ENCODE data around the gene SLC43A1.

SLC43A1 gene

DNA sequence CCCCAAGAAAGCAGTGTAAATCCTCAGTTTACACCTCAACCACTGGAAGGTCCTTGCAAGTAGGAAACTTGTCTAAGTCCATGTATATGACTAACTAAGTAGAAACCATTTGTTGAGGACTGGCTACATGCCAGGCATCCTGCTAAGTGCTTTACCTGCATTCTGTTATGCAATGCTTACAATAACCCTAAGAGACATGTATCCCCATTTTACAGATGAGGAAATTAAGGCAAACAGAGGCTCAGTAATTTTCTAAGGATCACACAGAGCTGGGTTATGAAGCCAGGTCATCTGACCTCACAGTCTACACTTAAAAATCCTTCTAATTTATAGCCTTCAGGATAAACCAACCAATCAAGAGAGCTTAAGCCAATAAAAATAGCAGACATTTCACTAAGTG, 13.5 kb upstream of the SLC43A1 start:
- no peak for DNase-seq (ENCODE audit: low read depth, low spot score)

DNA sequence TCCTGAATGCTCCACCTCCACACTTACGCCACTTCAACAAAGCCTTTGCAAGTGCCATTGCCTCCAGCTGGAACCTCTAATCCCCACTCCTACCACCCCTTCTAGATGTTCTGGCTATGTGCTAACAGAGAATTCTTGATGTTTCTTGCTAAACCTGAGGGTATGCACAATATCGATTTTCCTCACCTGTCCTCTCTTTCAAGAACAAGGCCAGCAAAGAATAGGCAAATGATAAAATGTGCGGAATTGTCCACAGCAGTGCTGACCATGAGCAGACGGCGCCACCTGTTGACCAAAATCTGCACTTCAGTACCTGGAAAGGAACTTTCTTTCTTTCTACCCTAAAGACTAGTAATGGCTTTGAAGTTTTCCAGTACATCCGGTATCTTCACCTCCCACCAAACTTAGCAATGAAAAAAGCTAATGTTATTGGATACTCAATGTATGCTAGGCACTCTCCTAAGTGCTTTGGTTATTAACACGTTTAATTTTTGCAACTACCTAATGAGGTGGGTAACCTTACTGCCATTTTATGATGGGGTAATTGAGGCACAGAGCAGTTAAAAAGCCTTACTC, 11.6 kb upstream of the SLC43A1 start:
- no peak for DNase-seq (ENCODE audit: low read depth, low spot score)

DNA sequence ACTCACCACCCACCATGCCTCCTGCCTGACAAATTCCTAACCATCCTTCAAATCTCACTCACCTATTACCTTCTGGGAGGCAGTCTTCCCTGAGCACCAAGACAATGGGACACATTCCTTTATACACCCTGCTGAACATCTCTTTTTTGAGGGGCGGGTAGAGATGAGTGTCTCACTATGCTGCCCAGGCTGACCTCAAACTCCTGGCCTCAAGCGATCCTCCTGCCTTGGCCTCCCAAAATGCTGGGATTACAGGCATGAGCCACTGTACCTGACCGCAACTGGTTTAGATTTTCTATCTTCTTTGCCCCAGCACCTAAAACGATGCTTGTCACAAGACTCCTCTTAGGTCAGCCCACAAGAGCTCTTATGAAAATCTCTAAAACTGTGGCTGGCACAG, 7.9 kb upstream of the SLC43A1 start:
- DNase-seq (ENCODE audit: low read depth, low spot score): no peak

DNA sequence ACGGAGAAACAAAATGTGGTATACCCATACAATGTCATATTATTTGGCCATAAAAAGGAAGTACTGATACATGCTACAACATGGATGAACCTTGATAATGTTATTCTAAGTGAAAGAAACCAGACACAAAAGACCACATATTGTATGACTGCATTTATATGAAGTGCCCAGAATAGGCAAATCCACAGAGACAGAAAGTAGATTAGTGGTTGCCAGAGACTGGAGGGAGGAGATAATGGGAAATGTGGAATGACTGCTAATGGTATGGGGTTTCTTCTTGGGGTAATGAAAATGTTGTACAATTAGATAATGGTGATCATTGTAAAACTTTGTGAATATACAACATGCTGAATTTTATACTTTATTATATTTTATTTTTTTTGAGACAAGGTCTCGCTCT, 5.6 kb upstream of the SLC43A1 start:
- no peak for DNase-seq (ENCODE audit: low read depth, low spot score)

DNA sequence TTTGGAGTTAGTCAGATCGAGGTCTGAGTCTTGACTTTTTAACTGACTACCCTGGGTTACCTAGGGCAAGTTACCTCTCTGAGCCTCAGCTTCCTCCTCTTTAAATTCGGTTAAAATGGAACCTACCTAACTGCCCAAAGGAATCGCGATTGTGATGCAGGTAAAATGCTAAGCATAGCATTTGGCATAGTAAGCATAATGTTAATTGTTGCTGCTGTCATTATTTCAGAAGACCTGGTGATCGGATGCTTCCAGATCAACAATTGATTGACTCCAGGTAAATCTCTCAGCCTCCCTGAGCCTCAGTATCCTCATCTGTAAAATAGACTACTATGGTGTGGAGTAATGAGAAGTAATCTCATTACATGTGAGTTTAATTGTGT, 550 bp upstream of the SLC43A1 start:
- DNase-seq (ENCODE audit: low read depth, low spot score): no peak

DNA sequence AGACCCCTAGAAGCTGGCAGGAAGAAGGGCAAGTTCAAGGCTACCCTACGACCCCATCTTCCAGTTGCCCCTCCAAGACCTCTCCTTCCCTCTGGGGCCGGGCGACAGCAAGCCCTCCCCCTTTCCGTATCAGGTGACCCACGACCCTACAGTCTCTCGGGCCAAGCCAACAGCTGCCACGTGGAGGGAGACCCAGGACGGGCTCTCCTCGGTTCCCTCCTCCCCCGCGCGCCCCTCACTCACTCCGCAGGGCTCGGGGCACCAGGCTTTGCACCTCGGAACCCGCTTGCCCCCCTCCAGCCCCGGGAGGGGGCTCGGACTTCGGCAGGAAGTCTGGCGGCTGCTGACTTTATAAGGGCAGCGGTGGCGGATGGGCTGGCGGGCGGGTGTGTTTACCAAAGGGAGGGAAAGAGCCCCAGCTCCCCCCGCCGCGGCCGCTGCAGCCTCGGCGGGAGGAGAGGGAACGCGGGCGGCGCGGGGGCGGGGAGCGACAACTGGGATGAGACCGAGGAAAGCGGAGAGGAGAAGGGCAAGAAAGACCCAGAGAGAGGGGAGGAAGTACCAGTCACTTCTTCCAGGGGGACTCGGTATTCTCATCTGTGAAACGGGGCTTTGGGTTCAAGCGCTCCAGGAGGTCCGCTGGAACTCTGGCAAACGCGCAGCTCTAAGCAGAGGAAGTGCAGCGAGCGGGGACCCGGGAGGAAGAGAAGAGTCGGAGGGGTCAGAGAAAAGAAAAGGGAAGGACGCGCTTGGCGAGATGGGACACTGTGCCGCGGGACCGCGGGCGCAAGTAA, 767 bp downstream of the SLC43A1 start:
- DNase-seq (ENCODE audit: low read depth, low spot score): no peak

DNA sequence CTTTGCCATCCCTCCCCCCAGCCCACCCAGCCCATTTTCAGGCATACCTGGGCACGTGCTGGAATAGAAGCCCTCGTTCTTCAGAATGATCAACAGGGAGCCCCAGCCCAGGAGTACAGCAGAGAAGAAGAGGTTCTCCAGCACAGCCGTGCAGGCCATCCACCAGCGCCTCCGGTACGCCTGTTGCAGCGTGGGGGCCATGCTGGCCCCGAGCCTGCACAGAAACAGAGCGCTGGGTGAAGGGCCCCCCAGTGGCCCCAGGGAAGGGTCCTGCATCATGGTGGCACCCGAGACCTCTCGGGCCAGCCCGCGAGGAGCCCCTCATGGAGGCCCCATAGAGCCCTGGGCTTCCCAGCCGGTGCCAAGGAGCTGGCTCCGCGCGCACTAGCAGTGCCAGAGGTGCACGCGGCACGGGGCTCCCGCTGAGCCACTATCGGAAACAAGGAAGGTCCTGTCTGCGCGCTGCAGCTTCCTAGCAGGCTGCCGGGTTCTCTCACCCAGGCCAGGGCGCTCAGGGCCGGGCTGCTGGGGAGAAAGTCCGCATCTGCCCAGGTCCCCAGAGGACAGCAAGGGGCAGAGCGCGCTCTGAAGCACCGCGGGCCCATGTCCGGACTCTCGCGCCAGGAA, 1.5 kb downstream of the SLC43A1 start:
- no peak for DNase-seq (ENCODE audit: low read depth, low spot score)

DNA sequence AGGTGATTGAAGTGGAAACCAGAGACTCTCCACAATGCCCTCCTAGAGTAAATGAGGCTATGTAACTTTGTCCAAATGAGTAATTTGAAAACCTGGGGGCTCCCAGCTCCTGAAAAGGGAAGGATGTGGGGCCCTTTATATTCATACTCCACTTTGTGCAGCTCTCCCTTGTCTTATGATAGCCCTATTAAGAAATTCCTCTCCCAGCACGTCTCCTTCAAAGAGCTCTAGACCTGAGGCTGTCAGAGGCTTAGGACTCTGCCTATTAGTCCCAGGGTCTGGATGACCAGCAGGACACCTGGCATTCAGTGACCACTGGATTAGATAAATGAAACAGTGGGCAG, 2.1 kb downstream of the SLC43A1 start:
- no peak for DNase-seq (ENCODE audit: low read depth, low spot score)

DNA sequence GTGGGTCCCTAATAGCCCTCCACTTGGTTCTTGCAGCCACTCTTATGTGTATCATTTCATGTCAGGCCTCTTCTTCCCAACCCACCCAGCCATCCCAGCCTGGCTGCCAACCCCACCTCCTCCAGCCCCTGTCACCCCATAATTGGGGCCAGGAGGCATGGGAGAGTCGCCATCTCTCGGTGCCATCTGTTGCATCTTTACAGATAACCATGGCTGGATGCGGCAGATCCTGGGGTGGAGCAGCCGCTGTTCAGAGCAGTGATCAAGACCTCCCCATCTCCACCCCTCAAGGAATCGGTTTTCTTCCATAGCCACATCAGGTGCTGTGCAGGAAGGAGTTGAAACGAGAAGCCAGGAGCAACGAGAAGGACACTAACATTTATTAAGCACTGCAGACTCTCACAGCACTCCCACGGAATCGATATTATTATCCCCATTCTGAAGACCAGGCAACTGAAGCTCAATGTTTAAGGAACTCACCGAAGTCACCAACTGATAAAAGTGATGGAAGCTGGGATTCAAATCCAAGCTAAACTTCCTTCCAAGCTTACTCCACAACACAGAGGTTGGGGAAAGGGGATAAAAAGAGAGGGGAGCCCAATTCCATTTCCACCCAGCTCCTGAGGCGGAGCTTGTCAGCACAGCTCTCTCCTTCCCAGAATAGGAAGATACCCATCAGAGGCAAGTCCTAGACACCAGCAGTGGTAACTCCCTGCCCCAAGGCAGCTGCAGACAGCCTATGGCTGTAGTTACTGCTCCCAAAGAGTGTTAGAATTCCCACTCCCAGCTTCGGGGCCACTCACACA, 2.7 kb downstream of the SLC43A1 start:
- no peak for DNase-seq (ENCODE audit: low read depth, low spot score)

GRCh38 chr11:57511741-57512430, 3.6 kb downstream of the SLC43A1 start:
- DNase-seq (ENCODE audit: low read depth, low spot score): no peak

DNA sequence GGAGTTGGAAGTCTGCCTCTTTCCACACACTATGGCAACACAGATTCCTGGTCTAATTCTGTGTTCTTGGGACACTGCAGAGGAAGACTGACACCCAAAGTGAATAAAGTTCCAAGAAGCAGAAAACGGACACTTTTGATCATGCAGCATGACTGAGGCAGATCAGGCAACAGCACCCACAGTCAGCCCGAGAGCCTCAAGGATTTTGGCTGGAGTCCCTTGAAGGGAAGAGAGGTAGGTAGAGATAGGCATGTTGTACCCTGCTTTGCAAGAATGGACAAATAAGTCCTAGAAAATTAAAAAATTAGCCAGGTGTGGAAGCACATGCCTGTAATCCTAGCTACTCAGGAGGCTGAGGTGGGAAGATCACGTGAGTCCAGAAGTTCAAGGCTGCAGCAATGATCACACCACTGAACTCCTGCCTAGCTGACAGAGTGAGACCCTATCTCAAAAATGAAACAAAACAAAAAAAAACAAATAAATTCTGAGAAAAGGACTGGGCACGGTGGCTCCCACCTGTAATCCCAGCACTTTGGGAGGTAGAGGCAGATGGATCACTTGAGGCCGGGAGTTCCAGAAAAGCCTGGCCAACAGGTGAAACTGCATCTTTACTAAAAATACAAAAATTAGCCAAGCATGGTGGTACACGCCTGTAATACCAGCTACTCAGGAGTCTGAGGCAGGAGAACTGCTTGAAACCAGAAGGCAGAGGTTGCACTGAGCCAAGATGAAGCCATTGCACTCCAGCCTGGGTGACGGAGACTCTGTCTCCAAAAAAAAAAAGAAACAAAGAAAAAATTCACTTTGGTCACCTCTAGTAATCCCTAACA, 6.9 kb downstream of the SLC43A1 start:
- no peak for DNase-seq (ENCODE audit: low read depth, low spot score)

DNA sequence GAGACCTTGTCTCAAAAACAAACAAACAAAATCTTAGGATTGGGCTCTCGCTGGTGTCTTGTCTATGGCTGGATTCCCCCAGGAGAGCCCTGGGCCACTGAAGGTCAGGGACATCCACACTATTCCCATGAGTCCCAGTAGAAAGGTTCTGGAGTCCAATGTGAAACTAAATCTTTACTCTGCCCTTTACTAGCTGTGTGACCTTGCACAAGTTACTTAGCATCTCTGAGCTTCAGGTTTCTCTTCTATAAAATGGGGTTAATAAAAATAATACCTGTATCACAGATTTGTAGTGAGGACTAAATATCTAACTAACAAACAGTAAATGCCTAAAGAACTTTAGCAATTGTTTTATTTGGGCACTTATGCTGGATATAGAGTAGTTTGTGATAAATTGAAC, 9.0 kb downstream of the SLC43A1 start:
- no peak for DNase-seq (ENCODE audit: low read depth, low spot score)

- no peak for DNase-seq (ENCODE audit: low read depth, low spot score)
These were observed 11.0 kb downstream of the SLC43A1 start for GRCh38 chr11:57504511-57504910.

DNA sequence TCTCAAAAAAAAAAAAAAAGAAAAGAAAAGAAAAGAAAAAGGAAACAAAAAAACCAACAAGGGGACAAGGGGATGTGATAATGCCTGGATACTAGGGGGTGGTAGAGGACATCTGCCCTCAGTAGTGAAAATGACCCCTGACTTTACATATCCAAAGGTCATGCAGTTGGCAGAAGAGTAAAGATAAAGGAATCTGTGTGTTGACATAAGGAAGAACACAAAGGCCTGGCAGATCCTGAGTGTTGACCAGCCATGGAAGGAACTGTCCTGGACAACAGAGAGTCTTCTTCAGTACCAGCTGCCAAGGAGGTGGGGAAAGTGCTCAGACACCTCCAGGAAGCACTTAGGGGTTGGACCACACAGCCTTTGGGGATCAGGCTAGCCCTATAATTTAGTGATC, 12.6 kb downstream of the SLC43A1 start:
- DNase-seq (ENCODE audit: low read depth, low spot score): no peak

GRCh38 chr11:57502376-57502775, 13.1 kb downstream of the SLC43A1 start:
- DNase-seq (ENCODE audit: low read depth, low spot score): no peak

- DNase-seq (ENCODE audit: low read depth, low spot score): no peak
These were observed 13.5 kb downstream of the SLC43A1 start for GRCh38 chr11:57501953-57502352.

DNA sequence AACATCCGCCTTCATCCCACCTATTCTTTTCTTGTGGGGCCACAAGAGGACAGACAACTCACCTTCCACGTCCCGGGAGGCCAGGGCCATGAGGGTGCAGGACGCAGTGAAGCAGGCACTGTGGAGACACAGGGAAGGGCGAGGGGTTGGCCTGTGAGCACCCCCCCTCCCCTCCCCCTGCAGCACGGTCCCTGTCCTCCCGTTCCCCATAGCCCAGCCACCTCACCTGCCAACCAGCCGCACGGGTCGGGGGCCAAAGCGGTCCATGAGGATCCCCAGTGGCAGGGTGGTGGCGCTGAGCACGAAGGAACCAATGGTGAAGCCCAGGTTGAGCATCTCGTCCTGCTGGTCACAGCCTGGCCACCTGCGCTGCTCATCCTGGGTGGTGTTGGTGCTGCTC, 14.6 kb downstream of the SLC43A1 start:
- no peak for DNase-seq (ENCODE audit: low read depth, low spot score)

GRCh38 chr11:57500515-57500914, 15.0 kb downstream of the SLC43A1 start:
- no peak for DNase-seq (ENCODE audit: low read depth, low spot score)

- DNase-seq (ENCODE audit: low read depth, low spot score): no peak
These were observed 15.5 kb downstream of the SLC43A1 start for GRCh38 chr11:57499983-57500461.

GRCh38 chr11:57499413-57499982, 16.0 kb downstream of the SLC43A1 start:
- DNase-seq (ENCODE audit: low read depth, low spot score): peak; percentile 88
